ENCODE data around the gene GDI2. TPM values are rescaled to one million over a fixed set of nuclear protein-coding genes. Genes with fewer than 3 reads are reported as not detected.

Gene GDI2
- total RNA-seq, 1 donor from 2014 or later, result 254 TPM

DNA sequence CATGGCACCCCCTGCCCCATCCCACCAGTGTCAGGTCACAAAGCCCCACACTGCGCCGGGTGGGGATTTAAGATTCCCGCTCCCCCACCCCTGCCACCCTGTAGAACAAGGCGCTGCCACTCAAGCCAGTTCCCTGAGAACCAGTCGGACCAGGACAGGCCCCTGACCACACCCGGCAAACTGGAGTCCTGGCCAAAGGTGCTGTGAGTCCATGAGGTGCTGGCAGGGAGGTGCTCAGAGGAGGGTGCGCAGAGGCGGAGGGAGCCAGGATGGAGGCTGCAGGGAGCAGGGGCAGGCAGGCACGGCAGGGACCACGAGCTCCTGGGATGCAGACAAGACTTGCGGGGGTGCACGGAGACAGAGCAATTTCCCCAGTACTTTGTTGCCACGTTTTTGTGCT, 19.7 kb upstream of the GDI2 start:
- no peaks in the 10 kb centered on the region for H3K27me3 Mint-ChIP-seq (ENCODE audit: low read depth)
- peak; percentile 87 for DNase-seq (ENCODE audit: low spot score)
- TF ChIP-seq, protein P1, sequence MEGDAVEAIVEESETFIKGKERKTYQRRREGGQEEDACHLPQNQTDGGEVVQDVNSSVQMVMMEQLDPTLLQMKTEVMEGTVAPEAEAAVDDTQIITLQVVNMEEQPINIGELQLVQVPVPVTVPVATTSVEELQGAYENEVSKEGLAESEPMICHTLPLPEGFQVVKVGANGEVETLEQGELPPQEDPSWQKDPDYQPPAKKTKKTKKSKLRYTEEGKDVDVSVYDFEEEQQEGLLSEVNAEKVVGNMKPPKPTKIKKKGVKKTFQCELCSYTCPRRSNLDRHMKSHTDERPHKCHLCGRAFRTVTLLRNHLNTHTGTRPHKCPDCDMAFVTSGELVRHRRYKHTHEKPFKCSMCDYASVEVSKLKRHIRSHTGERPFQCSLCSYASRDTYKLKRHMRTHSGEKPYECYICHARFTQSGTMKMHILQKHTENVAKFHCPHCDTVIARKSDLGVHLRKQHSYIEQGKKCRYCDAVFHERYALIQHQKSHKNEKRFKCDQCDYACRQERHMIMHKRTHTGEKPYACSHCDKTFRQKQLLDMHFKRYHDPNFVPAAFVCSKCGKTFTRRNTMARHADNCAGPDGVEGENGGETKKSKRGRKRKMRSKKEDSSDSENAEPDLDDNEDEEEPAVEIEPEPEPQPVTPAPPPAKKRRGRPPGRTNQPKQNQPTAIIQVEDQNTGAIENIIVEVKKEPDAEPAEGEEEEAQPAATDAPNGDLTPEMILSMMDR (IDR thresholded peaks at IDR 0.05), result no peak
- H3K4me3 Mint-ChIP-seq (ENCODE audit: unreplicated experiment), result no peak overlapping the region
- H3K36me3 Mint-ChIP-seq (ENCODE audit: low read depth), result no peaks in the 10 kb centered on the region
- H3K27ac Mint-ChIP-seq (ENCODE audit: unreplicated experiment), result no peak overlapping the region
- no peaks in the 10 kb centered on the region for H3K9me3 Mint-ChIP-seq (ENCODE audit: low read depth)
- no peaks in the 10 kb centered on the region for H3K4me1 Mint-ChIP-seq (ENCODE audit: low read depth)

DNA sequence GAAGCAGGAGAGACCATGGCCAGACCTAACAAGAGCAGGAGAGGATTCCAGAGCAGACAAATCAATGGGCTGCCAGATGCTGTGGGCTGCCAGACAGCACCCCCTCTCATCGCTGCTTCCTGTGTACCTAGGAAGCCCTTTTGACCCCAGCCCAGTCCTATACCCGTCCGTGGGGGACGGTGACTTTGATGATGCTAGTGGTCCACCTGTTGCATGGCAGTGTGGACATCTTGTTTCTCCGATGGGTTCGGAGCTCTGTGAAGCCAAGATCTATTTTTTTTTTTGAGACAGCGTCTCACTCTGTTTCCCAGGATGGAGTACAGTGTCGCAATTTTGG, 18.2 kb upstream of the GDI2 start:
- Mint-ChIP-seq H3K4me3 (ENCODE audit: unreplicated experiment) (no peak overlapping the region), H3K27ac (ENCODE audit: unreplicated experiment) (no peak overlapping the region), H3K27me3 (ENCODE audit: low read depth) (no peaks in the 10 kb centered on the region), H3K4me1 (ENCODE audit: low read depth) (no peaks in the 10 kb centered on the region), H3K9me3 (ENCODE audit: low read depth) (no peaks in the 10 kb centered on the region), H3K36me3 (ENCODE audit: low read depth) (no peaks in the 10 kb centered on the region)
- TF ChIP-seq, protein P1 (IDR thresholded peaks at IDR 0.05), result no peak
- DNase-seq (ENCODE audit: low spot score), result no peak

DNA sequence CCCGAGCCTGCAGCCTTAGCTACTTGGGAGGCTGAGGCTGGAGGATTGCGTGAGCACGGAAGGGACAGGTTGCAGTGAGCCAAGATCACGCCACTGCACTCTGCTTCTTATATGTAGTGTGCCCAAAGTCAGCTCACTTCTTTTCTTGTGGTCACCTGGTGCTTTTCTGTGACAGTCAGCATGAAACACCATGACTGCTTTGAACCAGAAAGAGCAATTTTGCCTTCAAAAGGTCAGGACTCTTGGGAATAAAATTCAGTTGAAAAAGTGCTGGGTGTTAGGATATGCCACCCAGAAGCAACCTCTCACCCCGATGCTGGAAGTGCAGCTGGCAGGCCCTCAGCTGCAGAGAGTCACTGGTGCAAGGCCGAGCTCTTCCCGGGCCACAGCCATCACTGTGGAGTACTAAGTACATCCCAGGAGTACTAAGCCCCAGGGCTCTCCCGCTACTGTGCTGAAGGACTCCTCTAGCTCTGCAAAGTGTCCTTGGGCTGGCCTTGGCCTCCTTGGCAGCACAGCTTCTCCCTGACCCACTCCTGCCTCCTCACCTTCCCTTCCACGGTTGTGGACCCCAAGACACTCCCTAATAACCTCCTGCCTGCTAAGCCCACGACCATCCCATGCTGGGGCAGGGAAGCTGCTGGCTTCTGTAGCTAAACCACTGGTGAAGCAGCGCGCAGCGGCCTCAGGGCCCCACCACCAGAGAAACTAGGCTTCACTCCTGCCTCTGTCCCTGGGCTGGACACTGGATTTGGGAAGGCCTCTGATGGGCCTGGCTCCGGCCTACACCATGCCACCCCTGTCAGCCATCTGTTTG, 17.6 kb upstream of the GDI2 start:
- TF ChIP-seq, protein P1 (IDR thresholded peaks at IDR 0.05), result no peak
- Mint-ChIP-seq H3K4me3 (ENCODE audit: unreplicated experiment) (no peak overlapping the region), H3K27me3 (ENCODE audit: low read depth) (no peaks in the 10 kb centered on the region), H3K27ac (ENCODE audit: unreplicated experiment) (no peak overlapping the region), H3K36me3 (ENCODE audit: low read depth) (no peaks in the 10 kb centered on the region), H3K9me3 (ENCODE audit: low read depth) (no peaks in the 10 kb centered on the region), H3K4me1 (ENCODE audit: low read depth) (no peaks in the 10 kb centered on the region)
- DNase-seq (ENCODE audit: low spot score), result peak; percentile 64

DNA sequence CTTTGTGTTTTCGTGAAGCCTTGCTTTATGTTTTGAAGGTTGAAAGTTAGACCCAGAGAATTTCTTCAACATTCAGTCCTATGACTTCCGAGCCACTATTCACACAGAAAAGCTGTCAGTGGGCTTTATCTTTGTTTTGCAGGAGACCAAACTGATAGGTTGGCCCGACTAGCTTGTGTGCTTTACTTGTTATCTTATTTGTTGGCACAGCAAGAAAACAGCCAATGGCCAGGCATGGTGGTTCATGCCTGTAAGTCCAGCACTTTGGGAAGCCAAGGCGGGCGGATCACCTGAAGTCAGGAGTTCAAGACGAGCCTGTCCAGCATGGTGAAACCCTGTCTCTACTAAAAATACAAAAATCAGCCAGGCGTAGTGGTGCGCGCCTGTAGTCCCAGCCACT, 16.0 kb upstream of the GDI2 start:
- no peak overlapping the region for H3K27ac Mint-ChIP-seq (ENCODE audit: unreplicated experiment)
- no peaks in the 10 kb centered on the region for H3K27me3 Mint-ChIP-seq (ENCODE audit: low read depth)
- H3K9me3 Mint-ChIP-seq (ENCODE audit: low read depth), result no peaks in the 10 kb centered on the region
- H3K4me3 Mint-ChIP-seq (ENCODE audit: unreplicated experiment), result no peak overlapping the region
- no peaks in the 10 kb centered on the region for H3K4me1 Mint-ChIP-seq (ENCODE audit: low read depth)
- no peaks in the 10 kb centered on the region for H3K36me3 Mint-ChIP-seq (ENCODE audit: low read depth)
- DNase-seq (ENCODE audit: low spot score), result peak; percentile 48
- TF ChIP-seq, protein P1 (IDR thresholded peaks at IDR 0.05), result no peak

DNA sequence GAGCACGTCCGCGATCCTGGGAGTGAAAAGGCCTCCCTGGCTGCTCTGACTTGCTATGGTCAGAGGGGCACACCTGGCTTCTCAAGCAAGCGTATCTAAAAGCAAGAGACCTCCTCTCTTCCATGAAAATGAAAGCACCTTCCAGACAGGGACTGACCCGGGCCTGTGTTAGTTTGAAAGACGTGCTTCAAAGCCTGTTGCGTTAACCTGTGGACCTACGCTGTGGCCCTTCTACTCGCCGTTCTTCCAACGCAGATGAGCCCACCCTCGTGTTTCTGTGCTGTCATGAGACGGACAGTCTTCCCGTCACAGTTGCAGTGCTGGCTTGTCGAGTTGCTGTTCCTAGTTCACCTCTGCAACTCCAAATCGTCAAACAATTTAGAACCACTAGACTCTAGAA, 15.5 kb upstream of the GDI2 start:
- peak; percentile 53 for DNase-seq (ENCODE audit: low spot score)
- TF ChIP-seq, protein P1 (IDR thresholded peaks at IDR 0.05), result no peak
- Mint-ChIP-seq H3K27me3 (ENCODE audit: low read depth) (no peaks in the 10 kb centered on the region), H3K4me3 (ENCODE audit: unreplicated experiment) (no peak overlapping the region), H3K4me1 (ENCODE audit: low read depth) (no peaks in the 10 kb centered on the region), H3K9me3 (ENCODE audit: low read depth) (no peaks in the 10 kb centered on the region), H3K27ac (ENCODE audit: unreplicated experiment) (no peak overlapping the region), H3K36me3 (ENCODE audit: low read depth) (no peaks in the 10 kb centered on the region)
